ENCODE results near the gene ANAPC16.
"Not testable (repeated sequence)": the region's sequence is repeated elsewhere in the genome, so short reads cannot be mapped to it uniquely, and the experiment has no call there.

The ANAPC16 gene

DNA sequence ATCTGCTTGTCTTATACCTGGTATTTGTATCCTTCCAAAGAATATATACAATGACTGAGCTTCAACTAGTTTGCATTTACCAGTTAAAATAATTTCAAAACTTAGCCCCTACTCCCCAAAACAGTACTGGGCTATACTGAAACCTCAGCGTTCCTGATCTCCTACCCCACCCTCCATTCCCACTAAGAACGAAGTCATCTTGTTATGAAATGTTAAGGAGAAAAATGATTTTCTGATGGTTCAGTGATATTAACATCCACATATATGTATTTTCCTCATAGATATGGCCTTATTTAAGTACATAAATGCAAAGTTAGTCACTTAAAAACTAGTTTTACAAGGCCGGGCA lies 28.9 kb upstream of the ANAPC16 start:
- DNase-seq (ENCODE audit: low read depth) = no peak
- TF ChIP-seq, protein P1, sequence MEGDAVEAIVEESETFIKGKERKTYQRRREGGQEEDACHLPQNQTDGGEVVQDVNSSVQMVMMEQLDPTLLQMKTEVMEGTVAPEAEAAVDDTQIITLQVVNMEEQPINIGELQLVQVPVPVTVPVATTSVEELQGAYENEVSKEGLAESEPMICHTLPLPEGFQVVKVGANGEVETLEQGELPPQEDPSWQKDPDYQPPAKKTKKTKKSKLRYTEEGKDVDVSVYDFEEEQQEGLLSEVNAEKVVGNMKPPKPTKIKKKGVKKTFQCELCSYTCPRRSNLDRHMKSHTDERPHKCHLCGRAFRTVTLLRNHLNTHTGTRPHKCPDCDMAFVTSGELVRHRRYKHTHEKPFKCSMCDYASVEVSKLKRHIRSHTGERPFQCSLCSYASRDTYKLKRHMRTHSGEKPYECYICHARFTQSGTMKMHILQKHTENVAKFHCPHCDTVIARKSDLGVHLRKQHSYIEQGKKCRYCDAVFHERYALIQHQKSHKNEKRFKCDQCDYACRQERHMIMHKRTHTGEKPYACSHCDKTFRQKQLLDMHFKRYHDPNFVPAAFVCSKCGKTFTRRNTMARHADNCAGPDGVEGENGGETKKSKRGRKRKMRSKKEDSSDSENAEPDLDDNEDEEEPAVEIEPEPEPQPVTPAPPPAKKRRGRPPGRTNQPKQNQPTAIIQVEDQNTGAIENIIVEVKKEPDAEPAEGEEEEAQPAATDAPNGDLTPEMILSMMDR (conservative IDR thresholded peaks at IDR 0.05; ENCODE audit: low read depth, low read length) = no peak
- no peak overlapping the region for H3K4me3 ChIP-seq (ENCODE audit: low read length)

DNA sequence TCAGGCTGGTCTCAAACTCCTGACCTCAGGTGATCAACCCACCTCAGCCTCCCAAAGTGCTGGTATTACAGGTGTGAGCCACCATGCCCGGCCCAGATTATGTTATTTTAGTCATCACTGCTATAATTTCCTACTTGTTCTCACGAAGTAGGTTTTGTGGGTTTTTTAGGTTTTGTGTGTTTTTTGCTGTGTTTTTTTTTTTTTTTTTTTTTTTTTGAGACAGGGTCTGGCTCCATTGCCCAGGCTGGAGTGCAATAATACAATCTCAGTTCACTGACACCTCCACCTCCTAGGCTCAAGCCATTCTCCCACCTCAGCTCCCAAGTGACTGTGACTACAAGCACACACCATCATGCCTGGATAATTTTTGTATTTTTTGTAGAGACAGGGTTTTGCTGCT lies 20.9 kb upstream of the ANAPC16 start:
- no peak overlapping the region for H3K4me3 ChIP-seq (ENCODE audit: low read length)
- TF ChIP-seq, protein P1 (conservative IDR thresholded peaks at IDR 0.05; ENCODE audit: low read depth, low read length) = no peak
- no peak for DNase-seq (ENCODE audit: low read depth)

DNA sequence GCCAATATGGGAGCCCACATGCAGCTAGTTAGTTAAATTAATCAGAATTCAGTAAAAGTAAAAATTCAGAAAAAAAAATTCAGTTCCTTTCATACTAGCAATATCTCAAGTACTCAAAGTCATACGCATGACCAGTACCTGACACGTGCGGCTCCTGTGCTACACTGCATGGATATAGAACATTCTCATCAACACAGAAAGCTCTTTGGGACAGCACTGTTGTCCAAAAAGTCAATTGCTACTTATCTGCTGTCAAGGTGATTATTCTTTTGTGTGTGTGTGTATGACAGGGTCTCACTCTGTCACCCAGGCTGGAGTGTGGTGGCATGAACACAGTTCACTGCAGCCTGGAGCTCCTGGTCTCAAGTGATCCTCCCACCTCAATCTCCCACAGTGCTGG lies 14.9 kb upstream of the ANAPC16 start:
- H3K4me3 ChIP-seq (ENCODE audit: low read length) = no peak overlapping the region
- TF ChIP-seq, protein P1 (conservative IDR thresholded peaks at IDR 0.05; ENCODE audit: low read depth, low read length) = no peak
- no peak for DNase-seq (ENCODE audit: low read depth)

DNA sequence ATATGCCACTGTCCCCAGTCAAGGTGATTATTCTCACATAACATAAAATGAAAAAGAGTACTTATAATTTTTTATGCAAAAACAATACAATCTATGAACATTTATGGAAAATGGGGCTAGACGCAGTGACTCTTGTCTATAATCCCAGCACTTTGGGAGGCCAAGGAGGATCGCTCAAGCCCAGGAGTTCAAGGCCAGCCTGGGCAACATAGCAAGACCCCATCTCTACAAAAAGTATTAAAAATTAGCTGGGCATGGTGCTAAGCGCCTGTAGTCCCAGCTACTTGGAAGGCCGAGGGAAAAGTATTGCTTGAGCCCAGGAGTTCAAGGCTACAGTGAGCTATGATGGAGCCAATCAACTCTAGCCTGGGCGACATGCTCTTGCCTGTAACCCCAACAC lies 14.5 kb upstream of the ANAPC16 start:
- H3K4me3 ChIP-seq (ENCODE audit: low read length) = no peak overlapping the region
- no peak for DNase-seq (ENCODE audit: low read depth)
- TF ChIP-seq, protein P1 (conservative IDR thresholded peaks at IDR 0.05; ENCODE audit: low read depth, low read length) = no peak

DNA sequence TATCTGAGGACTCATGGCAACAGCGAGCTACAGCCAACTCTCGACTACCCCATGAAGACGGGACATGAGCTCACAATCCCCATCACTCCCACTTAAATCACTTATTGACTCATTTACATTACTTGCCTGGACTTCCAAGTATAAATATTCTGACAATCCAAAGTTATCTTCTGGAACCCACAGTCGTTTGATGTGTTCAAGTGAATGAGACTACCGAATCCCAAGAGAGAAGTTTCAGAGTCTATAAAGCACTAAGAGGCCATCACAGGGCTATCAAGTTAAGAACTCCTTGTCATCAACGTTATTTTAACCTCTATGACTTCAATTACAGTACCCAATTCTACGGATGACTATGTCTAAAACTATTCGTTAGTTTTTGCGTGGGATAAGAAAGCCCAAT lies 11.5 kb upstream of the ANAPC16 start:
- no peak overlapping the region for H3K4me3 ChIP-seq (ENCODE audit: low read length)
- TF ChIP-seq, protein P1 (conservative IDR thresholded peaks at IDR 0.05; ENCODE audit: low read depth, low read length) = no peak
- no peak for DNase-seq (ENCODE audit: low read depth)

DNA sequence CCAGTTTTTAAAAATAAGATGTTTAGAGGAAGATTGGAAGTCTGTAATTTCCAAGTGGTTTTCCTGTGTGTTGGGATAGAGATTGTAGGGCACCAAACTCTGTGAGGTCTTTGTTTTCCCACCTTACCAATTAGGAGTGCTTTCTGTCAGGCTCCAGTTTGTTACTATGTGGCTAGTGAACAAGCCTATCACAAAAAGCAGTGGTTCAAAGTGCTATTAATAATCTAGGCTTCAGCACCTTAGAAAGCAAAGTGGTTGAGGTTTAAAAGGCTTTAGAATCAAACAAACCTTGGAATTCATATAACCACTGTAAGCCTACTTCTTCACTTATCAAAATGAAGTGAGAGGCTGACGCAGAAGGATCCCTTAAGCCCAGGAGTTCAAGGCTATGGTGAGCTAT lies 11.1 kb upstream of the ANAPC16 start:
- TF ChIP-seq, protein P1 (conservative IDR thresholded peaks at IDR 0.05; ENCODE audit: low read depth, low read length) = no peak
- DNase-seq (ENCODE audit: low read depth) = no peak
- no peak overlapping the region for H3K4me3 ChIP-seq (ENCODE audit: low read length)

DNA sequence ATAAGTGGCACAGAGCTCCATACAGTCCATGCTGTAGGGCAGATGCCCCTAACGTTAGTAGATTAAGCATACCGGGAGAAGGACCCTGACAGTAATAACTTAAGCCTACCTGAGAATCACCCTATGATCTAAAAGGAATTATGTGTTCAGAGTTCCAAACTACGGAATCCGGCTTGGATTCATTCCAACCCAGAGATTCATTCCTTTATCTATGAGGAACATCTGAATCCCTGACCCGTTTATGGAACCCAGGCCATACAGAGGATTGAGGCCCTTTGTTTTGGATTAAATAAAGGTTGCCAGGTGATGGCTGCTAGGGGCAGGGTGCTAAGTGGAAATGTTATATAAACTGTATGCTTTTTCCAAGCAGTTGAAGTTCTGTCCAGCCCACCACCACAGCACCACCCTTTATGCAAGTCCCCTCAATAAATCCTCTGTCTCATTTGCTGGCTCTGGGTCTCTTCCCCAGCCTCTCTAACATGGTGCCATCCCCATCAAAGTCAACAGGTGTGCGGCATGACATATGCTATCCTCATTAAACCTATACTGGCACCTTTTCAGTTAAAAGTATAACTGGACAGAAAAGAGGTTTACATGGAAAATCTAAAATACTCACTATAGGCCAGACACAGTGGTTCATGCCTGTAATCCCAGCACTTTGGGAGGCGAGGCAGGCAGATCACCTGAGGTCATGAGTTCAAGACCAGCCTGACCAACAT lies 9.1 kb upstream of the ANAPC16 start:
- TF ChIP-seq, protein P1 (conservative IDR thresholded peaks at IDR 0.05; ENCODE audit: low read depth, low read length) = no peak
- no peak for DNase-seq (ENCODE audit: low read depth)
- H3K4me3 ChIP-seq (ENCODE audit: low read length) = no peak overlapping the region

DNA sequence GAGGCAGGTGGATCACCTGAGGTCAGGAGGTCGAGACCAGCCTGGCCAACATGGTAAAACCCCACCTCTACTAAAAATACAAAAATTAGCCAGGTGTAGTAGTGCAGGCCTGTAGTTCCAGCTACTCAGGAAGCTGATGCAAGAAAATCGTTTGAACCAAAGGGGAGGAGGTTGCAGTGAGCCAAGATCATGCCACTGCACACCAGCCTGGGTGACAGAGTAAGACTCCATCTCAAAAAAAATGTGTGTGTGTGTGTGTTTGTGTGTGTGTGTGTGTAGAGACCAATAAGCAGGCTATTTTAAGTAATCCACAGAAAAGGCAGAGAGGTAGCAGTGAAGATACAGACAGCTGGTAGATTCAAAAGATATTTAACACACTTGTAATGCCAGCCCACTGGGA lies 7.3 kb upstream of the ANAPC16 start:
- DNase-seq (ENCODE audit: low read depth); H3K4me3 ChIP-seq (ENCODE audit: low read length): not testable (repeated sequence)

DNA sequence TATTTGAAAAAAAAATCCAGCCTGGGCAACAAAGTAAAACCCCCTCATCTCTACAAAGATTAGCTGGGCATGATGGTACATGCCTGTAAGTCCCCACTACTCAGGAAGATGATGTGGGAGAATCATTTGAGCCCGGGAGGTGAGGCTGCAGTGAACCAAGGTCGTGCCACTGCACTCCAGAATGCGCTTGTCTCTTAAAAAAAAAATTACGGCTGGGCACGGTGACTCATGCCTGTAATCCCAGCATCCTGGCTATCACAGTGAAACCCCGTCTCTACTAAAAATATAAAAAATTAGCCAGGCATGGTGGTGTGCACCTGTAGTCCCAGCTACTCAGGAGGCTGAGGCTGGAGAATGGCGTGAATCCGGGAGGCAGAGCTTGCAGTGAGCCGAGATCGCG lies 4.4 kb upstream of the ANAPC16 start:
- H3K4me3 ChIP-seq (ENCODE audit: low read length); DNase-seq (ENCODE audit: low read depth): not testable (repeated sequence)

DNA sequence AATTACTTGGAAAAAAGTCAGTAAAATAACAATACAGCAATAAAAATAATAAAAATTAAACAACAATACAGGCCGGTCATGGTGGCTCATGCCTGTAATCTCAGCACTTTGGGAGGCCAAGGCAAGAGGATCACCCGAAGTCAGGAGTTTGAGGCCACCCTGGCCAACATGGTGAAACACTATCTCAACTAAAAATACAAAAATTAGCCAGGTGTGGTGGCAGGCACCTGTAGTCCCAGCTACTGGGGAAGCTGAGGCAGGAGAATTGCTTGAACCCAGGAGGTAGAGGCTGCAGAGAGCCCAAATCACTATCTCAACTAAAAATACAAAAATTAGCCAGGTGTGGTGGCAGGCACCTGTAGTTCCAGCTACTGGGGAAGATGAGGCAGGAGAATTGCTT lies 4.0 kb upstream of the ANAPC16 start:
- H3K4me3 ChIP-seq (ENCODE audit: low read length); DNase-seq (ENCODE audit: low read depth): not testable (repeated sequence)

Measured in retinal pigment epithelial cell (primary cell).